Germinal center (tissue), 1 donor: ENCODE measurements around the gene PAMR1.
"Not testable (repeated sequence)": the region's sequence is repeated elsewhere in the genome, so short reads cannot be mapped to it uniquely, and the experiment has no call there.

Source experiments
- DNase-seq: peaks from one replicate; pipeline ENCODE4 v3.0.0; 2012; ENCODE audit warnings: mixed read lengths, low spot score

PAMR1 gene

GRCh38 chr11:35545391-35546003 lies 20.1 kb upstream of the PAMR1 start:
- no peak for DNase-seq

- DNase-seq: no peak
Measured at GRCh38 chr11:35543481-35543880, 18.1 kb upstream of the PAMR1 start.

GRCh38 chr11:35541621-35542375 lies 16.4 kb upstream of the PAMR1 start:
- DNase-seq: no peak

GRCh38 chr11:35540526-35540925 lies 15.1 kb upstream of the PAMR1 start:
- no peak for DNase-seq

GRCh38 chr11:35539781-35540281 lies 14.4 kb upstream of the PAMR1 start:
- DNase-seq: no peak

- DNase-seq: no peak
Measured at GRCh38 chr11:35539256-35539655, 13.8 kb upstream of the PAMR1 start.

GRCh38 chr11:35536470-35536869 lies 11.1 kb upstream of the PAMR1 start:
- DNase-seq: no peak

GRCh38 chr11:35531246-35531645 lies 5.8 kb upstream of the PAMR1 start:
- DNase-seq: no peak

GRCh38 chr11:35529971-35530495 lies 4.6 kb upstream of the PAMR1 start:
- DNase-seq: no peak

GRCh38 chr11:35526370-35526792 lies 965 bp upstream of the PAMR1 start:
- DNase-seq: no peak

GRCh38 chr11:35524780-35525179 lies 636 bp downstream of the PAMR1 start:
- no peak for DNase-seq

- DNase-seq: no peak
Measured at GRCh38 chr11:35523861-35524260, 1.6 kb downstream of the PAMR1 start.

GRCh38 chr11:35523331-35523768 lies 2.1 kb downstream of the PAMR1 start:
- no peak for DNase-seq

- not testable (repeated sequence) for DNase-seq
Measured at GRCh38 chr11:35522091-35522490, 3.3 kb downstream of the PAMR1 start.

GRCh38 chr11:35520376-35520775 lies 5.0 kb downstream of the PAMR1 start:
- no peak for DNase-seq

GRCh38 chr11:35518766-35519165 lies 6.7 kb downstream of the PAMR1 start:
- DNase-seq: no peak

- no peak for DNase-seq
Measured at GRCh38 chr11:35517481-35517880, 7.9 kb downstream of the PAMR1 start.

GRCh38 chr11:35516403-35516802 lies 9.0 kb downstream of the PAMR1 start:
- DNase-seq: no peak

- no peak for DNase-seq
Measured at GRCh38 chr11:35515224-35515623, 10.2 kb downstream of the PAMR1 start.

- no peak for DNase-seq
Measured at GRCh38 chr11:35514481-35514880, 10.9 kb downstream of the PAMR1 start.

- DNase-seq: no peak
Measured at GRCh38 chr11:35511666-35512065, 13.8 kb downstream of the PAMR1 start.

- DNase-seq: no peak
Measured at GRCh38 chr11:35507688-35508087, 17.7 kb downstream of the PAMR1 start.

- DNase-seq: no peak
Measured at GRCh38 chr11:35501776-35502175, 23.6 kb downstream of the PAMR1 start.
